Gastrocnemius medialis (tissue), 4 donors: ENCODE results near the gene MMP11. TPM values are rescaled to one million over a fixed set of nuclear protein-coding genes. Genes with fewer than 3 reads are reported as not detected.
A peak's percentile ranks its signal among the peaks of the same experiment; 100 is the strongest.

Experiments used
- ATAC-seq, 2 donors: fragments of 150-250 bp; one replicate each; pipeline ENCODE4 v1.9.1; 2016
- DNase-seq, 2 donors: peaks; one replicate each; pipeline ENCODE4 v3.0.0-alpha.2; 2019
- H3K27ac ChIP-seq, 4 donors: fragments of 200-600 bp; sonication (generic); 1 replicate in 1 of 4; 2 replicates in 3 of 4; pipeline ENCODE4 v1.5.1; 2016 to 2018; ENCODE audit warnings: mild to moderate bottlenecking in 2 of 4, moderate library complexity in 1 of 4
- H3K27me3 ChIP-seq, 3 donors: fragments of 200-600 bp; sonication (generic) in 2 of 3; 1 replicate in 1 of 3; 2 replicates in 2 of 3; pipeline versions ENCODE4 v1.5.1 to v1.6.0; 2016 to 2019; ENCODE audit warnings: mild to moderate bottlenecking in 1 of 3, moderate library complexity in 1 of 3
- H3K36me3 ChIP-seq, 2 donors: fragments of 200-600 bp; sonication (generic) in 1 of 2; one replicate each; pipeline ENCODE4 v1.5.1; 2017 to 2018
- H3K4me1 ChIP-seq, 2 donors: fragments of 200-600 bp; sonication (generic) in 1 of 2; one replicate each; pipeline ENCODE4 v1.5.1; 2016 to 2017; ENCODE audit warnings: mild to moderate bottlenecking in 2 of 2
- H3K4me3 ChIP-seq, 4 donors: fragments of 200-600 bp; sonication (generic) in 3 of 4; 1 replicate in 1 of 4; 2 replicates in 3 of 4; pipeline ENCODE4 v1.5.1; 2016 to 2019; ENCODE audit warnings: mild to moderate bottlenecking in 2 of 4
- H3K9me3 ChIP-seq, 3 donors: fragments of 200-600 bp; sonication (generic) in 2 of 3; 1 replicate in 1 of 3; 2 replicates in 2 of 3; pipeline ENCODE4 v1.5.1; 2016 to 2019
- POLR2A ChIP-seq, 2 donors: fragments of 450-650 bp; IDR thresholded peaks; one replicate each; pipeline ENCODE4 v1.6.1; 2017; ENCODE audit warnings: antibody characterized with exemption in 2 of 2, mild to moderate bottlenecking in 2 of 2, moderate library complexity in 2 of 2
- in situ Hi-C, 4 donors: fragments of 200-750 bp; cut with MboI; loops; one replicate each; pipeline versions ENCODE4 v1.15.0 to v1.8.0; 2017; ENCODE audit warnings: low sequenced_read_pairs in 4 of 4
- intact Hi-C: fragments of 100-400 bp; cut with DNase I; formaldehyde crosslinking; loops from one replicate; pipeline ENCODE4 v1.15.1; 2023; ENCODE audit warnings: low total_unique reads
- total RNA-seq, 4 donors: library from RNA; depleted of rRNA; stranded (reverse); fragments of >200 nt; gene quantifications; one replicate each; pipeline versions ENCODE4 v1.1.0 to v1.2.3, GENCODE V29; 2016
- TF ChIP-seq, protein P1 (sequence below), 5 experiments: fragments of 450-650 bp in 3 of 5; fragments of 200-600 bp in 2 of 5; sonication (generic) in 2 of 5; IDR thresholded peaks in 4 of 5; conservative IDR thresholded peaks in 1 of 5; 1 replicate in 4 of 5; 2 replicates in 1 of 5; pipeline ENCODE4 v1.5.1; 2016 to 2019; ENCODE audit warnings: antibody characterized with exemption in 5 of 5, mild to moderate bottlenecking in 3 of 5, moderate library complexity in 3 of 5

Gene MMP11
- total RNA-seq, 4 donors from 2014 or later = 0.91 to 3.6 (median 1.4) TPM; not detected in 1

DNA sequence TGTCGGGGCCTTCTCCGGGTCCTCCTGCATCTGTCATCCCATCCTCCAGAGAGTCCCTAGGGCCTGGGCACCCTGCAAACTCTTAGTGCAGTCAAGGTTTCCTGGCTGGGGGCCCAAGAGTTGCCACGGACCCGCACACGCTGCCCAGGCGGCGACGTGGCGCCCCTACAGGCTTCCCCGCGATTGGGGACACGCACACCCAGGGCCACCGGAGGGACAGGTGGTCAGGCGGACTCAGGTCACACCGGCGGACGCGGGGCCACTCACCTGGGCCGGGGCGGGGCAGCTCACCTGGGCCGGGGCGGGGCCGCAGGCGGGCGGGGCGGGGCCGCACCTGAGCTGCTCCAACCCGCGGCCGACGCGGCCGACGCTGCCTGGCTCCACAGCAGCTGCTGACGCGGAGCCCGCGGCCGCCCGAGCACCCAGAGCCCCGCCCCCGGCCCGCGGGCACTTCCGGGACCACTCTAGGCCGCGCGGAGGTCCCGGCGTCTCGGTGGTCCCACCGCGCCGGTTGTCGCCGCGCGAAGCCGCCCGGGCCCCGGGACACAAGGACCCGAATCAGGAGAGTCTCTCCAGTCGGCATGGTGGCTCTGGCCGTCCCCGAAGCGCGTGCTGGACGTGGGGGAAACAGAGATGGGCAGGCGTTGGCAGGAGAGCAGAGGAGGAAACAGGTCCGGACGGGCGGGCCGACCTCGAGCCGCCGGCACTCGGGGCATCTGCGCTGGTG is 21.8 kb upstream of the MMP11 start, which contains the start of gene ZNF70:
ZNF70 (minus strand) TSS at position 399 of the 727 bp plus-strand sequence. CDS start 5,972 bp downstream, outside the sequence.
- intact Hi-C loops = loop anchor here (2.0 to 5.0 kb wide), 3 partner anchors 16 to 36 kb away; partner anchors contain the start of genes CHCHD10 and SMARCB1
- in situ Hi-C loops = no loop called here
- H3K27ac ChIP-seq = peak within 1 kb of the TSS; percentile 78 to 89 (median 84)

DNA sequence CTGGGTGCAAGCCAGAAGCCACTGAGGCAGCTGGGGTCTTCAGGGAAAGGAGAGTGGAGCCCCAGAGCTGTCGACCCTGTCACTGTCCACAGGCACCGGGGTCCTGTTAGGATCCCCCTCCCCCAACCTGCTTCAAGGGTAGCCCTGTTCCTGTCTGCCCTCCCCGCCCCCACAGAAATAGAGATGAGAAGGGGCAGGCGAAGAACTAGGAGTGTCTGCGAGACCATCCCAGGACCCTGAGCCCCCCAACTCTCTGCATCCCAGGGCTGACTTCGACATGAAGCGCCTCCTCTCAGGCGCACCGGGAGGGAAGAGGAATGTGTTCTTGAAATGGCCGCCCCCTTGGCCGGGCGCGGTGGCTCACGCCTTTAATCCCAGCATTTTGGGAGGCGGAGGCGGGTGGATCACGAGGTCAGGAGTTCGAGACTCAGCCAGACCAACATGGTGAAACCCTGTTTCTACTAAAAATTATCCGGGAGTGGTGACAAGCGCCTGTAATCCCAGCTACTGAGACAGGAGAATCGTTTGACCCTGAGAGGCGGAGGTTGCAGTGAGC is 21.1 kb upstream of the MMP11 start:
- no peak for TF ChIP-seq POLR2A (IDR thresholded peaks at IDR 0.05)
- TF ChIP-seq, protein P1, sequence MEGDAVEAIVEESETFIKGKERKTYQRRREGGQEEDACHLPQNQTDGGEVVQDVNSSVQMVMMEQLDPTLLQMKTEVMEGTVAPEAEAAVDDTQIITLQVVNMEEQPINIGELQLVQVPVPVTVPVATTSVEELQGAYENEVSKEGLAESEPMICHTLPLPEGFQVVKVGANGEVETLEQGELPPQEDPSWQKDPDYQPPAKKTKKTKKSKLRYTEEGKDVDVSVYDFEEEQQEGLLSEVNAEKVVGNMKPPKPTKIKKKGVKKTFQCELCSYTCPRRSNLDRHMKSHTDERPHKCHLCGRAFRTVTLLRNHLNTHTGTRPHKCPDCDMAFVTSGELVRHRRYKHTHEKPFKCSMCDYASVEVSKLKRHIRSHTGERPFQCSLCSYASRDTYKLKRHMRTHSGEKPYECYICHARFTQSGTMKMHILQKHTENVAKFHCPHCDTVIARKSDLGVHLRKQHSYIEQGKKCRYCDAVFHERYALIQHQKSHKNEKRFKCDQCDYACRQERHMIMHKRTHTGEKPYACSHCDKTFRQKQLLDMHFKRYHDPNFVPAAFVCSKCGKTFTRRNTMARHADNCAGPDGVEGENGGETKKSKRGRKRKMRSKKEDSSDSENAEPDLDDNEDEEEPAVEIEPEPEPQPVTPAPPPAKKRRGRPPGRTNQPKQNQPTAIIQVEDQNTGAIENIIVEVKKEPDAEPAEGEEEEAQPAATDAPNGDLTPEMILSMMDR (IDR thresholded peaks at IDR 0.05 in 4 of 5, conservative IDR thresholded peaks at IDR 0.05 in 1 of 5) = no peak
- peak; percentile 27 to 30 for ATAC-seq
- Histone ChIP-seq H3K9me3 (no peaks in the 10 kb centered on the region), H3K27me3 (no peaks in the 10 kb centered on the region), H3K4me3 (peak overlapping the region; percentile 62 to 89 (median 76)), H3K27ac (peak overlapping the region; percentile 78 to 89 (median 84)), H3K36me3 (no peaks in the 10 kb centered on the region), H3K4me1 (peaks cover 9 to 10% of the 10 kb centered on the region in 2 donors)
- in situ Hi-C loops (no loop called here), intact Hi-C loops (loop anchor here (2.0 to 5.0 kb wide), 3 partner anchors 15 to 35 kb away; partner anchors contain the start of genes CHCHD10 and SMARCB1)
- peak in 1 of 2 donors; percentile 56 for DNase-seq

More for the DNA sequence above, 21.8 kb upstream of the MMP11 start, which contains the start of gene ZNF70:
- TF ChIP-seq, protein P1 (IDR thresholded peaks at IDR 0.05 in 4 of 5, conservative IDR thresholded peaks at IDR 0.05 in 1 of 5) = peak in 3 of 5 experiments; percentile 12 to 30 (median 22)
- peak; percentile 73 to 74 for TF ChIP-seq POLR2A (IDR thresholded peaks at IDR 0.05)
- no peaks in the 10 kb centered on the region for H3K9me3 ChIP-seq
- H3K4me1 ChIP-seq = peaks cover 9 to 10% of the 10 kb centered on the region in 2 donors
- no peaks in the 10 kb centered on the region for H3K27me3 ChIP-seq
- DNase-seq = peak; percentile 67 to 85
- no peaks in the 10 kb centered on the region for H3K36me3 ChIP-seq
- ATAC-seq = peak; percentile 73 to 80
- H3K4me3 ChIP-seq = peak within 1 kb of the TSS; percentile 62 to 89 (median 76)

DNA sequence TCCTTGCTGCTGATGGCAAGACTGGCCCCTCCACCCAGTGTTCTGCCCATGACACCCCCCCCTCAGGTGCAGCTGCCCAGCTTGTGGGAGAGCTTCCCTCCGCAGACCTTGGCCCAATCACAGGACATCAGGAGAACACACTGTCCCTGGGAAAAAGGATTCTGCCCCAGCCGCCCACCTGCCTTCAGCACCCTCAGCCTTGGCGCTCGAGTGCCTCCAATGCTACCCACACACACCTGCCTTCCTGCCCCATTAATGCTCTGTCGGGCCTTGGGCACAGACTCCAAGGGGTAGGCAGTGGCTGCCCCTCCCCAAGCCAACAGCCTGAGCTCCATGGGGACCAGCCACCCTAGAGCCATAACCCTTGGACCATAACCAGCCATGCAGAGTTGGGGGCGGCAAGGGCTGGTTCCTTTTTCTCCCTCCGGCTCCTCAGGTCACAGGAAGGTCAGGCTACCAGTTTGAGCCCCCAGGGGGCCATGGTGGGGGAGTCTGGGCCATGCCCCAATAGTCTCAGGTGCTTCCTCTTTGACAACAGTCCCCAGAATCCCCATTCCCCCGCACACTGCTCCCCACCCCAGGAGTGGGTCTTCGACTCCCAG is 20.5 kb upstream of the MMP11 start:
- Histone ChIP-seq H3K9me3 (no peaks in the 10 kb centered on the region), H3K27ac (no peak overlapping the region), H3K4me1 (peaks cover 9 to 10% of the 10 kb centered on the region in 2 donors), H3K27me3 (no peaks in the 10 kb centered on the region), H3K36me3 (no peaks in the 10 kb centered on the region), H3K4me3 (no peak overlapping the region)
- intact Hi-C loops = loop anchor here (5.0 kb wide), 1 partner anchor 35 kb away; no protein-coding TSS in a partner anchor
- in situ Hi-C loops = no loop called here
- ATAC-seq = no peak
- TF ChIP-seq, protein P1 (IDR thresholded peaks at IDR 0.05 in 4 of 5, conservative IDR thresholded peaks at IDR 0.05 in 1 of 5) = no peak
- TF ChIP-seq POLR2A (IDR thresholded peaks at IDR 0.05) = no peak
- peak in 1 of 2 donors; percentile 34 for DNase-seq

DNA sequence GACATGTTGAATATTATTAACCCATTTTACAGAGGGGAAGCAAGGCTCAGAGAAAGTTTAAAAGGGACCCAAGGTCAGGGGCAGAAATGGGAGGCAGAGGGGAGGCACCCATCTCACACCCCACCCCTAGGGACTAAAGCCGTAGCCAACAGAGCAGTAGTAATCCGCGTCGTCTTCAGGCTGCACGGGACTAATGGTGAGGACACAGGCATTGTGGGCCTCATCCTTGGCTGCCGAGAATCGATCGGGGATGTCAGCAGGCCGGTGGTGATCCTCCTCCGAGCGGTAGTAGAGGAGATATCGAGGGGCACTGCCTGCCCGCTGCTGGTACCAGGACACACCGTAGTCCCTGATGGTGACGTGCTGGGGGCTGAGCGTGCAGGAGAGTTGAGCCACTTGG is 19.9 kb upstream of the MMP11 start:
- Histone ChIP-seq H3K4me1 (peaks cover 9 to 10% of the 10 kb centered on the region in 2 donors), H3K9me3 (no peaks in the 10 kb centered on the region), H3K4me3 (no peak overlapping the region), H3K27ac (no peak overlapping the region), H3K36me3 (no peaks in the 10 kb centered on the region), H3K27me3 (no peaks in the 10 kb centered on the region)
- in situ Hi-C loops = no loop called here
- DNase-seq (no peak), ATAC-seq (no peak)
- no peak for TF ChIP-seq POLR2A (IDR thresholded peaks at IDR 0.05)
- TF ChIP-seq, protein P1 (IDR thresholded peaks at IDR 0.05 in 4 of 5, conservative IDR thresholded peaks at IDR 0.05 in 1 of 5) = no peak
- intact Hi-C loops = loop anchor here (5.0 kb wide), 1 partner anchor 35 kb away; no protein-coding TSS in a partner anchor
